Measurements from ENCODE around the gene KCTD15. TPM values are rescaled to one million over a fixed set of nuclear protein-coding genes. Genes with fewer than 3 reads are reported as not detected.

KCTD15 gene
- total RNA-seq, 1 experiment from 2014 or later = 59.9 TPM

DNA sequence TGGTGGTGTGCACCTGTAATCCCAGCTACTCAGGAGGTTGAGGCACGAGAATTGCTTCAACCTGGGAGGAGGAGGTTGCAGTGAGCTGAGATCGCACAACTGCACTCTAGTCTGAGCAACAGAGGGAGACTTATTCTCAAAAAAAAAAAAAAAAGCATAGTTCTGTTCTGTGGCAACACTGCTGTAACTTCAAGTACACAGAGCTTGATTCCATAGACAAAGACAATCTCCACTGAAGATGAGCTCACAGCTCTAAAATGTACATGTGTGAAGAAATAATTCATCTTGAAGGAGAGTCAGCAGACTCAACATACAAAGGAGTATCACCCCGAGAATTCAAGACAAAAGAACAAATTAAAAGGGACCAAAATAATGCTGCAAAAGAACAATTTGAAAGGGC, 47.8 kb downstream of the KCTD15 start:
- H4K5ac ChIP-seq (ENCODE audit: insufficient read length, low read depth, low read length) = no peak overlapping the region
- H3K23ac ChIP-seq (ENCODE audit: insufficient read length, low read depth, low read length) = no peak overlapping the region
- no peak overlapping the region for H3K9ac ChIP-seq (ENCODE audit: extremely low read depth, insufficient read length, low read length)
- no peak overlapping the region for H2BK120ac ChIP-seq (ENCODE audit: low read depth, low read length, poor library complexity, severe bottlenecking)
- DNase-seq = no peak
- no peaks in the 10 kb centered on the region for H3K23me2 ChIP-seq (ENCODE audit: insufficient read length, low read depth, low read length, poor library complexity, severe bottlenecking)
- no peaks in the 10 kb centered on the region for H4K20me1 ChIP-seq (ENCODE audit: control insufficient read depth, insufficient read depth, insufficient read length)
- H2AK5ac ChIP-seq (ENCODE audit: insufficient read length, low read length) = no peak overlapping the region
- H3K56ac ChIP-seq (ENCODE audit: insufficient read length, low read depth, low read length) = no peak overlapping the region
- H3K9me3 Mint-ChIP-seq = no peaks in the 10 kb centered on the region
- no peak overlapping the region for H3K27ac Mint-ChIP-seq
- no peaks in the 10 kb centered on the region for H3K36me3 Mint-ChIP-seq (ENCODE audit: insufficient read depth in 1 of 3, low read depth in 3 of 3)
- peaks cover 2% of the 10 kb centered on the region; the same call in 1 of the 2 replicates for H3K27me3 Mint-ChIP-seq (ENCODE audit: low read depth)
- no peak overlapping the region for H3K14ac ChIP-seq (ENCODE audit: insufficient read depth, low read length)
- no peak overlapping the region for H2AFZ ChIP-seq (ENCODE audit: low read length)
- H3K79me2 ChIP-seq (ENCODE audit: insufficient read depth, low read length) = no peaks in the 10 kb centered on the region
- no peaks in the 10 kb centered on the region for H3K9me3 ChIP-seq (ENCODE audit: control insufficient read depth, low read depth, low read length)
- H3K4me2 ChIP-seq (ENCODE audit: insufficient read depth, insufficient read length, low read length) = no peak overlapping the region
- TF ChIP-seq, protein P1, sequence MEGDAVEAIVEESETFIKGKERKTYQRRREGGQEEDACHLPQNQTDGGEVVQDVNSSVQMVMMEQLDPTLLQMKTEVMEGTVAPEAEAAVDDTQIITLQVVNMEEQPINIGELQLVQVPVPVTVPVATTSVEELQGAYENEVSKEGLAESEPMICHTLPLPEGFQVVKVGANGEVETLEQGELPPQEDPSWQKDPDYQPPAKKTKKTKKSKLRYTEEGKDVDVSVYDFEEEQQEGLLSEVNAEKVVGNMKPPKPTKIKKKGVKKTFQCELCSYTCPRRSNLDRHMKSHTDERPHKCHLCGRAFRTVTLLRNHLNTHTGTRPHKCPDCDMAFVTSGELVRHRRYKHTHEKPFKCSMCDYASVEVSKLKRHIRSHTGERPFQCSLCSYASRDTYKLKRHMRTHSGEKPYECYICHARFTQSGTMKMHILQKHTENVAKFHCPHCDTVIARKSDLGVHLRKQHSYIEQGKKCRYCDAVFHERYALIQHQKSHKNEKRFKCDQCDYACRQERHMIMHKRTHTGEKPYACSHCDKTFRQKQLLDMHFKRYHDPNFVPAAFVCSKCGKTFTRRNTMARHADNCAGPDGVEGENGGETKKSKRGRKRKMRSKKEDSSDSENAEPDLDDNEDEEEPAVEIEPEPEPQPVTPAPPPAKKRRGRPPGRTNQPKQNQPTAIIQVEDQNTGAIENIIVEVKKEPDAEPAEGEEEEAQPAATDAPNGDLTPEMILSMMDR (conservative IDR thresholded peaks at IDR 0.05) = no peak
- no peaks in the 10 kb centered on the region for H3K4me1 ChIP-seq (ENCODE audit: insufficient read depth, low read length)
- no peaks in the 10 kb centered on the region for H3K27me3 ChIP-seq (ENCODE audit: insufficient read depth, low read length)
- H3K27ac ChIP-seq (ENCODE audit: insufficient read length, low read depth, low read length) = no peak overlapping the region
- H3T11ph ChIP-seq (ENCODE audit: low read length) = no peak overlapping the region
- H3K79me1 ChIP-seq (ENCODE audit: insufficient read depth, low read depth, low read length, poor library complexity, severe bottlenecking) = no peaks in the 10 kb centered on the region
- no peak overlapping the region for H3K18ac ChIP-seq (ENCODE audit: insufficient read length, low read depth, low read length)
- no peak overlapping the region for H4K91ac ChIP-seq (ENCODE audit: insufficient read length, low read depth, low read length)
- no peak overlapping the region for H2BK5ac ChIP-seq (ENCODE audit: insufficient read length, low read length)
- H3K4ac ChIP-seq (ENCODE audit: low read depth, low read length) = no peak overlapping the region
- no peak overlapping the region for H4K8ac ChIP-seq (replicated peaks; ENCODE audit: insufficient read length, low read depth, low read length)
- no peak overlapping the region for H2BK15ac ChIP-seq (ENCODE audit: low read depth, low read length)
- H2BK12ac ChIP-seq (ENCODE audit: insufficient read length, low read depth, low read length) = no peak overlapping the region
- no peak overlapping the region for H2BK20ac ChIP-seq (ENCODE audit: low read depth, low read length, poor library complexity, severe bottlenecking)
- no peak overlapping the region for H3K4me3 Mint-ChIP-seq
- WGBS (ENCODE audit: extremely low coverage, insufficient read length, low lambda C conversion rate) = no CpG with 5 or more reads among the region's 3 CpGs
- H3K4me1 Mint-ChIP-seq = peaks cover 5 to 7% of the 10 kb centered on the region in 2 experiments

Measured in H9 (cell line).